Stimulated activated naive CD8-positive, alpha-beta T cell treated with anti-CD3 and anti-CD28 coated beads, Interleukin-15, amount 100 ng/mL, for 72 hours (primary cell): Measurements from ENCODE around the gene IL5.
"Not testable (repeated sequence)": the region's sequence is repeated elsewhere in the genome, so short reads cannot be mapped to it uniquely, and the experiment has no call there.

Experiments used
- ATAC-seq: fragments of 150-1000 bp; cut with Tn5 transposase; 2 replicates; pipeline ENCODE4 v1.10.0; 2021; ENCODE audit warnings: mild to moderate bottlenecking, moderate library complexity
- DNase-seq, 2 donors: peaks; one replicate each; pipeline ENCODE4 v3.0.0; 2021 to 2022
- H3K27ac Mint-ChIP-seq, 2 donors: one replicate each; pipeline ENCODE4 v1.8.0; 2022; ENCODE audit warnings: mild to moderate bottlenecking in 2 of 2, mixed read lengths in 2 of 2, moderate library complexity in 2 of 2
- H3K27me3 Mint-ChIP-seq: one replicate; pipeline ENCODE4 v1.8.0; 2022; ENCODE audit warnings: mixed read lengths
- H3K4me1 Mint-ChIP-seq: one replicate; pipeline ENCODE4 v1.8.0; 2022; ENCODE audit warnings: mild to moderate bottlenecking, mixed read lengths
- H3K4me3 Mint-ChIP-seq, 2 donors: one replicate each; pipeline ENCODE4 v1.8.0; 2022; ENCODE audit warnings: mild to moderate bottlenecking in 2 of 2, mixed read lengths in 2 of 2, moderate library complexity in 1 of 2
- H3K9me3 Mint-ChIP-seq, 2 donors: one replicate each; pipeline ENCODE4 v1.8.0; 2022; ENCODE audit warnings: mixed read lengths in 2 of 2

Gene IL5

GRCh38 chr5:132543472-132544201 is at the start of gene IL5:
Gene IL5 (minus strand): TSS chr5:132543522. CDS start chr5:132543478, 44 bp downstream.
- peak within 1 kb of the TSS in 1 of 2 donors; percentile 52 for H3K4me3 Mint-ChIP-seq
- no peaks in the 10 kb centered on the region for H3K9me3 Mint-ChIP-seq
- peak within 1 kb of the TSS in 1 of 2 donors; percentile 36 for H3K27ac Mint-ChIP-seq
- ATAC-seq = peak; percentile 55
- H3K4me1 Mint-ChIP-seq = peaks cover 38% of the 10 kb centered on the region
- no peak for DNase-seq
- peaks cover 8% of the 10 kb centered on the region for H3K27me3 Mint-ChIP-seq

GRCh38 chr5:132592521-132592920 is 49.2 kb upstream of the IL5 start:
- H3K27me3 Mint-ChIP-seq = no peaks in the 10 kb centered on the region
- no peak overlapping the region for H3K27ac Mint-ChIP-seq
- DNase-seq (no peak), ATAC-seq (no peak)
- H3K9me3 Mint-ChIP-seq = no peaks in the 10 kb centered on the region
- H3K4me1 Mint-ChIP-seq = no peaks in the 10 kb centered on the region
- H3K4me3 Mint-ChIP-seq = no peak overlapping the region

- Mint-ChIP-seq H3K27ac (no peak overlapping the region), H3K4me3 (no peak overlapping the region), H3K4me1 (no peaks in the 10 kb centered on the region), H3K27me3 (no peaks in the 10 kb centered on the region), H3K9me3 (no peaks in the 10 kb centered on the region)
- DNase-seq (no peak), ATAC-seq (no peak)
Observed at GRCh38 chr5:132591145-132591544, 47.8 kb upstream of the IL5 start.

- no peak for DNase-seq
- Mint-ChIP-seq H3K27me3 (no peaks in the 10 kb centered on the region), H3K4me3 (no peak overlapping the region), H3K9me3 (no peaks in the 10 kb centered on the region), H3K4me1 (no peaks in the 10 kb centered on the region), H3K27ac (no peak overlapping the region)
- no peak for ATAC-seq
Observed at GRCh38 chr5:132589467-132589866, 46.1 kb upstream of the IL5 start.

GRCh38 chr5:132586063-132586462 is 42.7 kb upstream of the IL5 start:
- Mint-ChIP-seq H3K4me3 (no peak overlapping the region), H3K27me3 (no peaks in the 10 kb centered on the region), H3K9me3 (no peaks in the 10 kb centered on the region), H3K27ac (no peak overlapping the region), H3K4me1 (no peaks in the 10 kb centered on the region)
- DNase-seq = no peak
- no peak for ATAC-seq

- ATAC-seq = not testable (repeated sequence)
Observed at GRCh38 chr5:132584560-132584959, 41.2 kb upstream of the IL5 start.

GRCh38 chr5:132576123-132576522 is 32.8 kb upstream of the IL5 start:
- no peak for ATAC-seq

More at GRCh38 chr5:132584560-132584959, 41.2 kb upstream of the IL5 start:
- H3K27me3 Mint-ChIP-seq, H3K9me3 Mint-ChIP-seq, H3K4me1 Mint-ChIP-seq, DNase-seq, H3K27ac Mint-ChIP-seq, H3K4me3 Mint-ChIP-seq: not testable (repeated sequence)

GRCh38 chr5:132566657-132567056 is 23.3 kb upstream of the IL5 start:
- H3K27ac Mint-ChIP-seq = peak overlapping the region in 1 of 2 donors; percentile 22
- peak overlapping the region in 1 of 2 donors; percentile 35 for H3K4me3 Mint-ChIP-seq
- ATAC-seq (no peak), DNase-seq (no peak)
- peaks cover 59% of the 10 kb centered on the region for H3K4me1 Mint-ChIP-seq
- H3K9me3 Mint-ChIP-seq = peaks cover 8 to 9% of the 10 kb centered on the region in 2 donors
- no peaks in the 10 kb centered on the region for H3K27me3 Mint-ChIP-seq

More at GRCh38 chr5:132576123-132576522, 32.8 kb upstream of the IL5 start:
- peaks cover 0 to 4% of the 10 kb centered on the region in 2 donors for H3K9me3 Mint-ChIP-seq
- no peak overlapping the region for H3K27ac Mint-ChIP-seq
- H3K27me3 Mint-ChIP-seq = no peaks in the 10 kb centered on the region
- DNase-seq = no peak
- H3K4me3 Mint-ChIP-seq = no peak overlapping the region
- H3K4me1 Mint-ChIP-seq = peaks cover 4% of the 10 kb centered on the region

- H3K9me3 Mint-ChIP-seq, H3K4me3 Mint-ChIP-seq, ATAC-seq, H3K27me3 Mint-ChIP-seq, H3K27ac Mint-ChIP-seq, DNase-seq: not testable (repeated sequence)
- H3K4me1 Mint-ChIP-seq = peaks cover 43% of the 10 kb centered on the region
Observed at GRCh38 chr5:132564555-132564954, 21.2 kb upstream of the IL5 start.

GRCh38 chr5:132561601-132562000 is 18.3 kb upstream of the IL5 start:
- Mint-ChIP-seq H3K4me1 (peaks cover 35% of the 10 kb centered on the region), H3K27ac (no peak overlapping the region), H3K9me3 (peaks cover 8 to 9% of the 10 kb centered on the region in 2 donors), H3K27me3 (no peaks in the 10 kb centered on the region), H3K4me3 (no peak overlapping the region)
- ATAC-seq (no peak), DNase-seq (no peak)

- DNase-seq = no peak
- no peaks in the 10 kb centered on the region for H3K27me3 Mint-ChIP-seq
- peak overlapping the region; percentile 37 to 54 for H3K4me3 Mint-ChIP-seq
- no peak overlapping the region for H3K27ac Mint-ChIP-seq
- ATAC-seq = no peak
- H3K4me1 Mint-ChIP-seq = peaks cover 28% of the 10 kb centered on the region
- no peaks in the 10 kb centered on the region for H3K9me3 Mint-ChIP-seq
Observed at GRCh38 chr5:132559383-132560060, 16.2 kb upstream of the IL5 start.

GRCh38 chr5:132557478-132558172 is 14.3 kb upstream of the IL5 start:
- no peaks in the 10 kb centered on the region for H3K27me3 Mint-ChIP-seq
- H3K4me3 Mint-ChIP-seq = peak overlapping the region; percentile 96
- DNase-seq = peak in 1 of 2 donors; percentile 14
- H3K27ac Mint-ChIP-seq = peak overlapping the region; percentile 97 to 98
- H3K4me1 Mint-ChIP-seq = peaks cover 28% of the 10 kb centered on the region
- H3K9me3 Mint-ChIP-seq = no peaks in the 10 kb centered on the region
- ATAC-seq = peak; percentile 41

- DNase-seq (peak; percentile 91 to 96), ATAC-seq (peak; percentile 98)
- H3K27me3 Mint-ChIP-seq = no peaks in the 10 kb centered on the region
- H3K9me3 Mint-ChIP-seq = no peaks in the 10 kb centered on the region
- H3K4me1 Mint-ChIP-seq = peaks cover 28% of the 10 kb centered on the region
- peak within 1 kb of the TSS; percentile 97 to 98 for H3K27ac Mint-ChIP-seq
- peak within 1 kb of the TSS; percentile 96 for H3K4me3 Mint-ChIP-seq
Observed at GRCh38 chr5:132556763-132557477, 13.6 kb upstream of the IL5 start, which contains the start of gene RAD50. Gene RAD50 (plus strand): TSS chr5:132556977. CDS start chr5:132557325, 348 bp downstream.

GRCh38 chr5:132556153-132556762 is 12.9 kb upstream of the IL5 start:
- DNase-seq = no peak
- peaks cover 28% of the 10 kb centered on the region for H3K4me1 Mint-ChIP-seq
- no peak for ATAC-seq
- H3K9me3 Mint-ChIP-seq = no peaks in the 10 kb centered on the region
- H3K27me3 Mint-ChIP-seq = no peaks in the 10 kb centered on the region
- peak overlapping the region; percentile 97 to 98 for H3K27ac Mint-ChIP-seq
- H3K4me3 Mint-ChIP-seq = peak overlapping the region; percentile 96

- ATAC-seq (no peak), DNase-seq (no peak)
- Mint-ChIP-seq H3K4me1 (peaks cover 34% of the 10 kb centered on the region), H3K4me3 (no peak overlapping the region), H3K27me3 (no peaks in the 10 kb centered on the region), H3K9me3 (no peaks in the 10 kb centered on the region), H3K27ac (no peak overlapping the region)
Observed at GRCh38 chr5:132549576-132549975, 6.3 kb upstream of the IL5 start.
